ENCODE data around the gene GAREM1. TPM values are rescaled to one million over a fixed set of nuclear protein-coding genes. Genes with fewer than 3 reads are reported as not detected.
"Not testable (repeated sequence)": the region's sequence is repeated elsewhere in the genome, so short reads cannot be mapped to it uniquely, and the experiment has no call there.

The GAREM1 gene
- total RNA-seq = not detected

GRCh38 chr18:32470714-32471633 is at the start of gene GAREM1:
Gene GAREM1, minus strand, starts transcription at chr18:32470882. Its CDS starts 454 bp downstream, at chr18:32470428.
- POLR2A ChIA-PET = no interaction called here
- Mint-ChIP-seq H3K36me3 (ENCODE audit: low read depth) (no peaks in the 10 kb centered on the region), H3K27ac (no peak within 1 kb of the TSS)

DNA sequence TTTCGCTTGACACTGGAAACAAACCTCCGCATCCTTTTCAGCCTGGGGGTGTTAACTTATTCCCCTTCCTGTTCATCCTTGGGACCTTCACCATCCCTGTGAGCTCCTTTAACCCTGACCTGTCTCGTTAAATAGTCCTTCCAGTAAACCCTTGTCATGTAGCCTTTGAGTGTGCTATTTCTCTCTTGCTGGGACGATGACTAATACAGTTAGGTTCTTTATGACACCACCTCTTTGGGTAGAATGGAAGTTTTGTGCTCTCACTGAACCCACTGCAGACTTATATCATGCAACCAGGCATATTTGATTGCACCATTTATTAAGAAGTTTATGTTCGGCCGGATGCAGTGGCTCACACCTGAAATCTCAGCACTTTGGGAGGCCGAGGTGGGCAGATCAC is 40.5 kb upstream of the GAREM1 start:
- DNase-seq (no peak), ATAC-seq (no peak)
- Mint-ChIP-seq H3K4me3 (no peak overlapping the region), H3K27ac (no peak overlapping the region), H3K27me3 (ENCODE audit: low read depth) (peaks cover under 1% of the 10 kb centered on the region), H3K9me3 (ENCODE audit: insufficient read depth) (no peaks in the 10 kb centered on the region), H3K36me3 (ENCODE audit: low read depth) (no peaks in the 10 kb centered on the region), H3K4me1 (ENCODE audit: low read depth) (no peaks in the 10 kb centered on the region)
- ChIA-PET CTCF (no interaction called here), POLR2A (no interaction called here)

More at GRCh38 chr18:32470714-32471633, at the start of gene GAREM1:
- Mint-ChIP-seq H3K4me3 (peak within 1 kb of the TSS; percentile 72), H3K4me1 (ENCODE audit: low read depth) (peaks cover 11% of the 10 kb centered on the region), H3K27me3 (ENCODE audit: low read depth) (peaks cover 57% of the 10 kb centered on the region), H3K9me3 (ENCODE audit: insufficient read depth) (no peaks in the 10 kb centered on the region)
- ATAC-seq (peak; percentile 99), DNase-seq (peak; percentile 88)
- CTCF ChIA-PET = interaction anchor here (0.7 to 4.3 kb wide), 14 partner anchors 10 to 340 kb away, joined by 3 to 23 read pairs (median 3); no protein-coding TSS in a partner anchor

- CTCF ChIA-PET = interaction anchor here (0.9 to 1.3 kb wide), 3 partner anchors 19 to 40 kb away, joined by 3 to 4 read pairs (median 3); partner anchors contain the start of gene GAREM1
- no peak for ATAC-seq
- POLR2A ChIA-PET = interaction anchor here (0.5 kb wide), 1 partner anchor 536 kb away, joined by 3 read pairs; no protein-coding TSS in a partner anchor
Measured at GRCh38 chr18:32509111-32509510, 38.4 kb upstream of the GAREM1 start.

GRCh38 chr18:32507093-32507492 is 36.4 kb upstream of the GAREM1 start:
- POLR2A ChIA-PET = no interaction called here
- no peak overlapping the region for H3K27ac Mint-ChIP-seq
- H3K9me3 Mint-ChIP-seq (ENCODE audit: insufficient read depth) = no peaks in the 10 kb centered on the region
- DNase-seq = no peak
- no peaks in the 10 kb centered on the region for H3K36me3 Mint-ChIP-seq (ENCODE audit: low read depth)
- no peaks in the 10 kb centered on the region for H3K4me1 Mint-ChIP-seq (ENCODE audit: low read depth)
- CTCF ChIA-PET = no interaction called here
- no peak for ATAC-seq
- no peaks in the 10 kb centered on the region for H3K27me3 Mint-ChIP-seq (ENCODE audit: low read depth)
- H3K4me3 Mint-ChIP-seq = no peak overlapping the region

More at GRCh38 chr18:32509111-32509510, 38.4 kb upstream of the GAREM1 start:
- Mint-ChIP-seq H3K27me3 (ENCODE audit: low read depth) (no peaks in the 10 kb centered on the region), H3K9me3 (ENCODE audit: insufficient read depth) (no peaks in the 10 kb centered on the region), H3K36me3 (ENCODE audit: low read depth) (no peaks in the 10 kb centered on the region), H3K4me1 (ENCODE audit: low read depth) (no peaks in the 10 kb centered on the region), H3K4me3 (no peak overlapping the region), H3K27ac (no peak overlapping the region)
- no peak for DNase-seq

- Mint-ChIP-seq H3K36me3 (ENCODE audit: low read depth) (no peaks in the 10 kb centered on the region), H3K27ac (no peak overlapping the region), H3K4me3 (no peak overlapping the region), H3K4me1 (ENCODE audit: low read depth) (no peaks in the 10 kb centered on the region), H3K27me3 (ENCODE audit: low read depth) (peaks cover 5% of the 10 kb centered on the region), H3K9me3 (ENCODE audit: insufficient read depth) (no peaks in the 10 kb centered on the region)
- no peak for DNase-seq
- POLR2A ChIA-PET = no interaction called here
- CTCF ChIA-PET = no interaction called here
- no peak for ATAC-seq
Measured at GRCh38 chr18:32502014-32502413, 31.3 kb upstream of the GAREM1 start.

GRCh38 chr18:32501242-32501641 is 30.6 kb upstream of the GAREM1 start:
- DNase-seq; H3K9me3 Mint-ChIP-seq (ENCODE audit: insufficient read depth); H3K27me3 Mint-ChIP-seq (ENCODE audit: low read depth); H3K4me3 Mint-ChIP-seq; CTCF ChIA-PET; H3K4me1 Mint-ChIP-seq (ENCODE audit: low read depth); POLR2A ChIA-PET; H3K27ac Mint-ChIP-seq; ATAC-seq; H3K36me3 Mint-ChIP-seq (ENCODE audit: low read depth): not testable (repeated sequence)

DNA sequence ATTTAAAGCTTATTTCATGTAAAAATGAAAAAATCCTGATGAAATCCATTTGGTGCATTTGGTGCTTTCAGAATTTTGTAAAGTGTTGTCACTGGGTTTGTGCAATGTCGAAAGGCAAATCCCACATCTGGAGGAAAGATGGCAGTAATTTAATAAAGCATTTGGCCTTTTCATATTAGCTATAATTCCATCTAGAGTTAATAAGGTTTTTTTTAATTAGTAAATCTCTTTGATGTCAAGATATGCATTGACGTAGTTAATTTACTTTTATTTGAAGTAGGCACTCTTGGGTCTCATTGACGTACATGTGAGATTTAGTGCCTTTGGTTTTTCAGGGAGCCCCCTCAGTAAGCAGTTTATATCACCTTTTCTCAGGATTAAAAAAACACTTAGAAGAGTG is 12.3 kb upstream of the GAREM1 start:
- peaks cover 15% of the 10 kb centered on the region for H3K27me3 Mint-ChIP-seq (ENCODE audit: low read depth)
- H3K36me3 Mint-ChIP-seq (ENCODE audit: low read depth) = no peaks in the 10 kb centered on the region
- ATAC-seq (no peak), DNase-seq (no peak)
- H3K27ac Mint-ChIP-seq = no peak overlapping the region
- H3K4me1 Mint-ChIP-seq (ENCODE audit: low read depth) = no peaks in the 10 kb centered on the region
- CTCF ChIA-PET = no interaction called here
- no peak overlapping the region for H3K4me3 Mint-ChIP-seq
- POLR2A ChIA-PET = no interaction called here
- no peaks in the 10 kb centered on the region for H3K9me3 Mint-ChIP-seq (ENCODE audit: insufficient read depth)

DNA sequence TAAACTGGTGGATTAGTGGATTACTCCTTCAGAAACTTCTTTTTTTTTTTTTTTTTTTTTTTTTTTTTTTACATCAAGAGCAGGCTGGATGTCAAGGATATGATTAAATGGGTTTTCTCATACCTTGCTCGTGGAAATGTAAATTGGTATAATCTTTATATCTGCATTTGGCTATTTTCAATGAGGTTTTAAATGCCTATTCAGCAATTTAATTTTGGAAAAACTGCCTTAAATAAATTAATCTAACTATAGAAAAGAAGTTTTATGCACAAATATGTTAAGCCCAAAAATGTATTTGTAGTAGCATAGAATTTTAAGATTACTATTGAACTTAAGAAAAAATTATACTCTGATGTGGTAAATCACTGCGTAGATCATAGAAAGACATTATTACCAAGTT is 11.4 kb upstream of the GAREM1 start:
- POLR2A ChIA-PET = no interaction called here
- H3K27me3 Mint-ChIP-seq (ENCODE audit: low read depth) = peaks cover 15% of the 10 kb centered on the region
- no peaks in the 10 kb centered on the region for H3K4me1 Mint-ChIP-seq (ENCODE audit: low read depth)
- no peak for ATAC-seq
- no peak for DNase-seq
- H3K27ac Mint-ChIP-seq = no peak overlapping the region
- H3K9me3 Mint-ChIP-seq (ENCODE audit: insufficient read depth) = no peaks in the 10 kb centered on the region
- no peak overlapping the region for H3K4me3 Mint-ChIP-seq
- H3K36me3 Mint-ChIP-seq (ENCODE audit: low read depth) = no peaks in the 10 kb centered on the region
- CTCF ChIA-PET = no interaction called here

GRCh38 chr18:32480581-32480980 is 9.9 kb upstream of the GAREM1 start:
- no peaks in the 10 kb centered on the region for H3K9me3 Mint-ChIP-seq (ENCODE audit: insufficient read depth)
- CTCF ChIA-PET = no interaction called here

DNA sequence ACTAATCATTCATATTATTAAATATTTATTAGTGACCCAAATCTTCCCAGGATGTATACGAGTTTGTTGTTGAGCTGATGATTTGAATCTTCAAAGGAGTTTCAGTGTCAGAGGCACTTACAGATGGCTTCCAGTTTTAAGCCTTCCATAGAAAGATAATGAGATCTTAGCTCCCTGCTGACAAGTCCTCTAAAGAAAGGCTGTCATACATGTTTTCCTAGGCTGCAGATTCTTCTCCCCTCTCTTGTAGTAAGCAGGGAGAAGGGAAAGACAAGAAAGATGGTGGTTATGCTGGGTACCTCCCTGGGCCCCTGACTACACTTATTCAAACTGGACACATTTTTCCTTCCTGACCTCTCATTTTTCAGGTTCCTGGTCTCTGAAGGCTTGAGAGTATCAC is 8.1 kb upstream of the GAREM1 start:
- Mint-ChIP-seq H3K4me1 (ENCODE audit: low read depth) (no peaks in the 10 kb centered on the region), H3K27ac (no peak overlapping the region), H3K4me3 (no peak overlapping the region), H3K36me3 (ENCODE audit: low read depth) (no peaks in the 10 kb centered on the region), H3K9me3 (ENCODE audit: insufficient read depth) (no peaks in the 10 kb centered on the region), H3K27me3 (ENCODE audit: low read depth) (peaks cover 22% of the 10 kb centered on the region)
- ChIA-PET POLR2A (no interaction called here), CTCF (no interaction called here)
- no peak for ATAC-seq
- DNase-seq = no peak

More at GRCh38 chr18:32480581-32480980, 9.9 kb upstream of the GAREM1 start:
- Mint-ChIP-seq H3K4me1 (ENCODE audit: low read depth) (no peaks in the 10 kb centered on the region), H3K27me3 (ENCODE audit: low read depth) (peaks cover 13% of the 10 kb centered on the region), H3K4me3 (no peak overlapping the region), H3K27ac (no peak overlapping the region), H3K36me3 (ENCODE audit: low read depth) (no peaks in the 10 kb centered on the region)
- DNase-seq (no peak), ATAC-seq (no peak)
- POLR2A ChIA-PET = no interaction called here

- Mint-ChIP-seq H3K4me1 (ENCODE audit: low read depth) (no peaks in the 10 kb centered on the region), H3K9me3 (ENCODE audit: insufficient read depth) (no peaks in the 10 kb centered on the region), H3K27ac (no peak overlapping the region), H3K4me3 (no peak overlapping the region), H3K36me3 (ENCODE audit: low read depth) (no peaks in the 10 kb centered on the region), H3K27me3 (ENCODE audit: low read depth) (peaks cover 22% of the 10 kb centered on the region)
- no peak for ATAC-seq
- ChIA-PET CTCF (no interaction called here), POLR2A (no interaction called here)
- DNase-seq = no peak
Measured at GRCh38 chr18:32478317-32478716, 7.6 kb upstream of the GAREM1 start.

DNA sequence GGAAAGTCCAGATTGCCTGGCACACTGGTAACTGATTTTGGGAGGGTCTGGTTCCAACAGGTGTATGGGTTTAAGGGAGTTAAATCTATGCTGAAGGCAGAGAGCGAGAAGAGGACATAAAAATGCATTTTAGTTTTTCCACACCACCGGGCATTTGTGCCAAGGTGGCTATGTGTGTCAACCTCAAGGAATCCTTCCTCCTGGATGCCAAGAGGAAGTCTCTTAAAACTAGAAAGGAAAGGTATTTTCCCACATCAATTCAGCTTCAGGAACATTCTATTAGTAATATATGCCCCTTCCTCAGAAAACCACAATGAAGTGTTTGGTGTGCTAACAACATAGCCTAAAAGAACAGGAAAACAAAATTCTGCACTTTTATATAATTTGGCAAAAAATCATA is 5.4 kb upstream of the GAREM1 start:
- no peak overlapping the region for H3K27ac Mint-ChIP-seq
- ChIA-PET POLR2A (no interaction called here), CTCF (no interaction called here)
- DNase-seq (no peak), ATAC-seq (no peak)
- no peak overlapping the region for H3K4me3 Mint-ChIP-seq
- peaks cover 34% of the 10 kb centered on the region for H3K27me3 Mint-ChIP-seq (ENCODE audit: low read depth)
- peaks cover 5% of the 10 kb centered on the region for H3K4me1 Mint-ChIP-seq (ENCODE audit: low read depth)
- H3K36me3 Mint-ChIP-seq (ENCODE audit: low read depth) = no peaks in the 10 kb centered on the region
- H3K9me3 Mint-ChIP-seq (ENCODE audit: insufficient read depth) = no peaks in the 10 kb centered on the region
